ENCODE measurements around the gene LRRFIP1.

The LRRFIP1 gene

DNA sequence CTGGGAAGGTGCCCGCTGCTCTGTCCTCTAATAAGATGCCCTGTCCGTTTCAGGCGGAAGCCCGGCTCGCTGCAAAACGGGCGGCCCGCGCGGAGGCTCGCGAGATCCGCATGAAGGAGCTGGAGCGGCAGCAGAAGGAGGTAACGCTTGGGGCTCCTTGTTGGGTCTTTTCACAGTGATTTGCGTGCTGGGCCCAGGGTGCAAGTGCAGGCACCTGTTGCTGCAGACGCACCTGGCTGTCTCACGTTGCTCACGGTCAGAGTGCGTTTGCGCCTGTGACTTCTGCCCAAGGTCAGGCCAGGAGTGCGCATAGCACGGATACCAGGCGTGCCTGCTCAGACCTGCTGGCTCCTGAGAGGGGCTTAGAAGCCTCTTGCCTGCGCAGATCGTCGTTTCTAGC is 81.1 kb downstream of the LRRFIP1 start:
- DNase-seq: no peak

DNA sequence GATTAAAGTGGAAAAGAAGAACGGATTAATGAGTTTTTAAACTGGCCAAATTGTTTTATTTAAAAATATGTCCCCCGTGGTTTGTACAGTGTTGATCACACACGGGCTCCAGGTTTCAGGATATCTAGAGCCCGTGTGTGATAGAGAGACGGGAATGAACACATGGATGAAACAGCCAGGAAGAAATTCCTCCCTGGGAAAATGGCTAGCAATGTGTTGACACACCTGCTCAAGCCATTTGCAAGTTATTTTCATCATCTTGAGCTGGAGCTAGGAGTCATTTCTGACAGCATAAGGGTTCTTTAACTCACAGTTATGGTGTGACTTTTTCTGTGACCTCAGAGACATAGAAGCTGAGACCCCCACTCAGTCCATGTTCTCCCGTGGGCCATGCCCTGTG is 81.6 kb downstream of the LRRFIP1 start:
- no peak for DNase-seq

DNA sequence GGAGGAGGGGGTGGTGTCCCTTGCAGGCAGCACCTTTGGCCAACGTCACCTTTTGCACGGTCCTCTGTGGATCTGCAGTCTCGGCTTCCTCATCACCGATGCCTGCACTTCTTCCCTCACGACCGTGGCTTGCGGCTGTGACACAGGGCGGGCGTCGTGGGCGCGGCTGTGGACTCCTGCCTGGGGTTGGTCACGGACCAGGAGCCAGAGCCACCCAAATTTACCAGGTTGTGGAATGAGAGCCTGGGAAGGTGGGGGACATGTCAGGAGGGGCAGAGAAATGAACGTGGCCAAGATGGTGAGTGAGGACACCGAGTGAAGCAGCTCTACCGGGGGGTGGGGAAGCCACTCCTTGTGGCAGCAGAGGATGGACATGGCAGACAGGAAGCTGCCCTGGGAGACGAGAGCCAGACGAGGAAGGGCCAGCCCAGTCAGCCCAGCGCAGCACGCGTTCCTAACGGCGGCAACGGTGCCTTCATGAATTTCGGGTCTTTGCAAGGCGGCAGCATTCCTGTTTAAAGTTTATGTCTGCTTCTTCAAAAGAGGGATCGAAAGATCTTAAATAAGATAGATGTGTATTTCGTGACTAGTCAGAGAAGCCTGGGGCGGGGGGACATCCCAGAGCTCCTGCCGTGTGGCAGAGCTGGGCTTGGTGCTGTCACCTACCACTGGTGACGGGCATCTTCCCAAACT is 84.2 kb downstream of the LRRFIP1 start:
- no peak for DNase-seq

DNA sequence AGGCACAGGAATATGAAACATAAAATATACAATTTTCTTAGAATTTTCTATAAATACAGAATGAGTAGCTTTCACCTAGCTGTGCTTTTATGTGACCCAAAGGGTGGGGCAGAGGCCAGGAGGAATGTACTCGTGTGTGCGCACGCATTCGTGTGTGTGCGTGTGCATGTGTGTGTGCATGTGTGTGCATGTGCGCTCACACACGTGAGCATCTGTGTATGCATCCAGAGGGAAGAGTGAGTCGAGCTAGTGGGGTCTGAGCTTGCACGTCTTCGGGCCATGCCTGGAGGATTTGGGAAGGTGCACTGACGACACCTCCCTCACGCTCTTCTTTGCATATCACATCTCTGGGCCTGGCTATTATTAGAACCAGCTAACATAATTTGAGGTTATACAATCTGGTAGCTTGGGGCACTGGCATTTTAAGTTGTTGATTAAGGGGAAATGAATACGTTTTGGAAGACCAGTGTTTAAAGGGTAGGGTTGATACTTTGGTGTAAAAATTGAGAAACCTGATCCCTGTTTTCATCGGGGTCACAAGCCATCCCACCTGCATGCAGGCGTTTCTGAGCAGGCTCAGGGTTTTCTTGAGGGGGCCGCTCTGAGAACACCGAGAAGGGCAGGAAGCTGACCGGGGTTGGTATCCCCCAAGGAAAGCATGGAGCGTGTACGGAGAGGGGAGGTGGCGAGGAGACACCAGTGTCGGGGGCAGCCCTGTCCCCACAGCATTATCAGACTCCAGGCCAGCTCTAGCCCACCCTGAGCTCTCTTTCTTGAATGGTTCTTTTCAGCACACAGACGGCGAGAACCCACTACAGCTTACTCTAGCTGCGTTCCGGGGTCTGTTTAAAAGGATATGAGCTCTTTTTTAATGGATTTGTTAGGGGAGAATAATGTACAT is 85.3 kb downstream of the LRRFIP1 start:
- DNase-seq: no peak

DNA sequence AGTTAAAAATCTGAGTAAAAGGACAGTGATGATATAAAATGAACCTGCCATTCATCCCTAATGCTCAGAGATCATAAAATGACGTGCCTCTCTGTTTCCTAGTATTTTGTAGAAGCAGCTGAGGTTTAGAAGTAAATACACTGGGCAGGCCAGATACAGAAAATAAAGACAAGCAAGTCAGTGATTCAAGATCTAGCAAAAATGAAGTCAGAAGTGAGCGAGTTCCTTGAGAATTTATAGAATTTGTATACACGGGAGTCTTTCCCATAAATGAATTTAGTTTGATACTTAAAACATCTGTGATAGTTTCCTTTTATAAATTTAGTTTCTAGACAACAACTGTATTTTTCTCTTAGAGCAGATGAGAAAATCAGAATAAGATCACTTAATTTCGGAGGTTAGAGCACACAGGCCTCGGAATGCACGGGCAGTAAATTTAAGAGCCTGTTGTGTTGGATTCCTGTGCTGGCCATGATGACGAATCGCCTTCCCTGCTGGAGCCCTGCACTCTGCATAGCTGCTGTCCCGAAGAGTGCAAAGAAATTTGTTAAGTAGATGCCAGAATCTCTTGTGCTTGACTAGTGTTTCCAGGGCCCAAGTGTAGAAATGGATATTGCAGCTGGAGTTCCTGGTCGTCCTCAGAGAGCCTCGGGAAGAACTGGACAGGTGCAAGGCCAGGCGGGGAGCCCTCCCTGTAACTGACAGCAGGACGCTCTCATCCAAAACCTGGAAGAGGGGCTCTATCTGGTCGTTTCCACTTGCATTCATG is 87.5 kb downstream of the LRRFIP1 start:
- DNase-seq: no peak

DNA sequence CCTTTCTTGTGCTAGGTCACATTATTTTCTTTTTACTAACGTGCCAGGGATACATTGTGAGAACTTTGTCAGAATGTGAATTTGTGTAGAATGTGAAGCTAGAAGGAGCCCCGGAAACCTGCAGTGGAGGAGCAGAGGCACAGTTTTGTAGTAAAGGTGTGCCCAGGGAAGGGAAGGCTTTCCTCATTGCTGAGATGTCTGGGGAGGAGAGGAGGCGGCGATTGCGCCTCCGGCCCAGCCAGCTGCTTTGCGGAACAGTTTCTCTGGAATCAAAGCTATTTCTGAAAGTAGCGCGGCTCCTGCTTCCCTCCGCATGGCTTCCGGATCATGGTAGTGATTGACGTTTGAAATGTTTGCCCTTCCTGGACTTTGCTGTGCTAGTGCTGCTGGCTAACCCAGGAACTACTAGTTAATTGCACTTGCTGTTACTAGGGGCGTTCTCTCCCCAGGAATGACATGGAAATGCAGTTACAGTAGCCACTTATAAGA is 88.1 kb downstream of the LRRFIP1 start:
- no peak for DNase-seq

DNA sequence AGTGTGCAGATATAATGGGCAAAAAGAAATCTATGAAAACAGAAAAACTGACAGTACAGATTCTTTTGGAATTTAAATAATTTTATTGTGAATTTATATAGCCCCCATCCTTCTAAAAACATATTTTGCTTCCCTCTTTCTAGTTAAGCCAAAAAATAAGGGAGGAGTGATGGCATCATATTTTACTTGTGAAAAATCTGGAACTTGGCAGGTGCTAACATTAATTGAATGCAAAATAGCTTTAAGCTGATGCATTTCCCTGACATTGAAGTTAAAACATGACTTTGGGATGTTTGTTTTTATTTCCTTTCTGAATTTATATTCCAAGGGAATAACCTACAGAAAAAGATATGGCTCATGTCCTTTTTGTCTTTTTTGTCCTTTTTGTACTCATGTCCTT is 88.6 kb downstream of the LRRFIP1 start:
- no peak for DNase-seq

DNA sequence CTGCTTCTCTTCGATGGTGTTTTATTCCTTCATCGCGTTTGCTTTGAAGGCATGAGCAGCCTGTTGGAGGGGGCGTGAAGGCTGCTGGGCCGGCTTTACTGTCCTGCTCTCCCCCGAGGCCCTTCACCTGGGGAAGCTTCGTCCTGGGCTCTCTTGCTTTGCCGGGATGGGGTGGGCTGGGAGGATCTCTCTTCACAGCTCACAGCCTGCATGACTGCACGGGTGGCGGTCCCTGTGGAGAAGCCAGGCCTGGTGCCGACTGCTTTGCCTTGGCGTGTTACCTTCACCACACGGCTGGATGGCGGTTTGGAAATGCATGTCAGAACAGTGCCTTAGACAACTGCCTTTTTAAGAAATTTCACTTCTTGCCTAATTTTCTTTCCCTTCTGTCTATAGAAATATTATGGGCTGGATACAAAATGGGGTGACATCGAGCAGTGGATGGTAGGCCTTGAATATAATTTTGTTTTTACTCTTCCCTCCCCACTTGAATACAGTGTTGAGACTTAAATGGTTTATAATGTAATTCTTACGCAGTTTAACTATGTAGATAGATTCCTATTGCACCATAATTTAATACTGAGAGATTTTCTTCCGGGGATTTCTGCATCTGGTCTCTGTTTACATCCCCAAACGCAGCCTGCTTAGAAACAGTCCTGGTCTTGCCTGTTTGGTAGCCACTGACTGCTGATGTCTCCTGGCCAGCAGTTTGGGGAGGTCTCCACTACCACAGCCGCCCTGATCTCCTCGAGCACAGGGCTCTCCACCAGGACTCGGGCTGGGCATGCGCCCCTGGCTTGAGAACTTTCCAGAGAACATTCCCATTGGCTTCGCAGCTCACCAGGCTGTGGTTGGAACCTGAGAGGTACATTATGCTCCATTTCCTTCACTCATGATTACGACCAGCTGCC is 90.2 kb downstream of the LRRFIP1 start:
- no peak for DNase-seq

DNA sequence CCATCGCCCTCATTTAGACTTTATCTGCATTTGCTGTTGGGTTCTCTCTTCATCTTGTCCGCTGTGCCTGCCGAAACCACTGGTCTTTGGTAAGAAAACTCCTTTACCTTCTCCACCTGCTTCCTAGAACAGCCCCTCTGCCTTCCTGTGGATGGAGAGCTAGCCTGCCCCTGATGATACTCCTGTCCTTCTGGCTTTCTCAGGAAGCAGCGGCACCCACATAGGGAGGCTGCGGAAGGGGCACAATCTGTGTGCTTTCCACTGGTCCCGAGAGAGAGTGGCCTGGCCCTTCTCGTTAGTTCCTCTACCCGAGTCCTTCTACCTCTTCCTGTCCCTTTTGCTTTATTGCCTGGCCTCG is 90.9 kb downstream of the LRRFIP1 start:
- DNase-seq: no peak

DNA sequence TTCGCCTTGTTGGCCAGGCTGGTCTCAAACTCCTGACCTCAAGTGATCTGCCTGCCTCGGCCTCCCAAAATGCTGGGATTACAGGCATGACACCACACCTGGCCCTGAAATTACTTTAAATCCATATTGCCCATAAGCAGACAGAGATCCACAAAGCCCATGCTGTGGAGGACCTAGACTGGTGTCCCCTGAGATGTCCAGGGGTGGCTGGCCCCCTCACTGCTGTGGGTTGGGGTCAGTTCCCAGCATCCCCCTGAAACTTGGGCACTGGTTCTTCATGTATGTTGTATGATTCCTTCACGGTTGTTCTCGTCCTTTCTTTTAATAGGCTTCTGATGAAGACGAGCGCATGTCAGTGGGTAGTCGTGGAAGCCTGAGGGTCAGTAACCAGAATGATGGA is 93.1 kb downstream of the LRRFIP1 start:
- no peak for DNase-seq

DNA sequence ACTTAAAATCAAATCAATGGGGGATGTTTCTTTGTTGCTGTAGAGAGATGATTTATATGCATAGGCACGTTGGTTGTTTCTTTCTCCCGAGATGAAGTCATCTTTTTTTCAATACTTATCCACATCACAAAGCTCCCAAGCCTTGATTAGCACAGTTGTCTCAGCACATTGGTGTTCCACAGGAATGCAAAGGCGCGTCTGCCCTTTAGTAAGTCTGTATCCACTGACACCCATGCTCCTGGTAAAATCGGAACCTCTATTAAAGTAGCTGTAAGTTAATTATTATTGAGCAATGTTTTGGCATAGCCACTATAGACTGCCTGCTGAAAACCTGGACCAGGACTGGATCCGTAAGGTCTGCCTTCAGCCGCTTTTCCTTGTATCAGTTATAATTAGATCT is 93.6 kb downstream of the LRRFIP1 start:
- DNase-seq: no peak

DNA sequence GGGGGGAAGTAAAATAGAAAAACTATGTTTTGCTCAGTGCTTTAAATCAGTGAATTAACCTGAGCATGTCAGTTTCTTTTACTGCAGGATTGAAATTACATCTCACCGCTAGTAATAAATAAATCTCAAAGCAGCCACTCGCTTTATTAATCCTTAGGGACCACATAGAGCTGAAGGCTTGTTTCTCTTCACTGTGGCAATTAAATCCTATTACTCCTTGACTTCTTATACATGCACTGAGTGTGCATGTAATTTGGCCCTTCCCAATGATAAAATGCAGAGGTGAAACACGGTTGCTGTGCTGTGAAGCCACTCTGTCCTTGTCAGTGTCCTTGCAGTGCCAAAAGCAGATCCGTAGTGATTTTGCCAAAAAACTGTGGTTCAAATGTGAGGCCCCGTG is 94.1 kb downstream of the LRRFIP1 start:
- DNase-seq: no peak

DNA sequence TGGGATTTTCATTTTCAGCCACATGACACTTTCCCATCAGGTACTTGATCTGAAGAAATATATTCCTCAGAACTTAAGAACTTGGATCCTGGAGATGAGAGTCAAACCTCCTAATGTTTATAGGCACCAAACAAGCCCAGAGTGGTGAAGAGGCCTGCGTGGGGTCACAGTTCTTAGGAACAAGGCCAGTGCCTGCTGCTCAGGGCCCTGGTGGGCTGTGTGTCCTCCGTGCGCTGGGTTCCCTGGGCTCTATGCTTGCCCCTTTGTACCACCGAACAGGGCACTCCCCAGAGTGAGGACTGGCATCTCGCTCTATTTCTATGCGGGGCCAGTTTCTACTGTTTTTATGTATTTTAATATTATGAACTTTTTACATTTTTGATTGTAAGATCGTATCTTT is 95.2 kb downstream of the LRRFIP1 start:
- DNase-seq: no peak

DNA sequence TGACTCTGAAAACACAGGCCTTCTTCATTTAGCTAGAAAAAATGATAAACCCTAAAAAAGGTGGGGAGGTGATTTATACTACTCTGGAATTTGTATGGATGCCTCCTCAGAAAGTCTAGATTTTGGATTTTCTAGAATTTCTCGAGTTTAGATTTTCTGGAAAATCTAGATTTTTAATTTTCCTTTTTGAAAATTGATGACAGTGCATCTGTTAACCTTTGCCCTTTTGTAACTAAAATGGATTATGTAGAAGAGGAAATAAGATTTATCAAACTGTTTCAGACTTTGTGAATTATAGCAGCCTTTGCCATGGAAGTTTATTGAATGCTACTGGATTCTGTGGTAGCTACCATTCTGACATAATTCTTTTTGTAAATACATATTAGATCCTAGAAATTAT is 95.6 kb downstream of the LRRFIP1 start:
- no peak for DNase-seq

DNA sequence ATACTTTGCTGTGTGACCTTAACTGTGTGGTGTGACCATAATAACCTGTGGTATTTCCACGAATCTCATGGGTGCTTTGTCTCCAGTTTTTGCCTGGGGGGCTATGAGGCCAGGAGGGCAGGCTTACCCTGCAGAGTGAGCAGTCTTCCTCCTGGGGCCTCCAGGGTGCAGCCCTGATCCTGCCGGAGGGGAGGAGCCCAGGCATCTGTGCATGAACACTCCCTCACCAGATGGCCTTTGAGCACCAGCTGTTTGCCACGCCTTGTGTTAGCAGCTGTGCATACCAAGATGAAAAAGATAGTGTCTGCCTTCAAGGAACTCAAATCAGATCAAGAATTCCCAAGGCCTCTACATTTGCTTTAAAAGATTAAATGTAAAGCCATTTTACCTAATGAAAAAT is 96.2 kb downstream of the LRRFIP1 start:
- no peak for DNase-seq

DNA sequence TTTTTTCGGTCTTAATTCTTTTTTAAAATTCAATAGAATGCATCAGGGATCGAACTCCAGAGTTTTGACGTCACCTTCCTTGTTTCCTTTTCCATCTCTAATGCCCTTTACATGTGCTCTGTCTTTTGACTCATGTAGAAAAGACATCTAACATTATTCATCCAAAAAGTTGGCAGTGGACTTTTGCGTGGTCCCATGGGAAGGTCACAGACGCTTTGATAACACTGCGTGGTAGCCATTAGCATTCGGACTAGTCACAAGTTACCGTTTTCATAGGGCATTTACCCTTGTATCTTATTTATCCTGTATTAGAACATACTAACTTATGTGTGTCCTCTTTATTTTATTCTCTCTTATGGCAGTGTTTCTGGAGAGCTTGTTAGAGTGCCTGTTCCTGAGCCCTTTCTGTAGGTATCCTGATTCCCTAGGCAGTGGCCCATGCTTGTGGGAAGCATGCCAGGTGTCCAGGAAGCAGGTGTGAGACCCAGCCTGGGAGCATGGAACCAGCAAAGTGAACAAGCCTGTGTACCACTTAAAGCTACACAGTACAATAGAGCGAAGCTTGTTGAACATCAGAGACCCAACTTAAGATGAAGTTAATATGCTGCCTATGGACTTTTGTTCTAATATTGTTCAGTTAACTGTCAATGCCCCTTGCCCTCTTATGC is 97.6 kb downstream of the LRRFIP1 start:
- DNase-seq: no peak

DNA sequence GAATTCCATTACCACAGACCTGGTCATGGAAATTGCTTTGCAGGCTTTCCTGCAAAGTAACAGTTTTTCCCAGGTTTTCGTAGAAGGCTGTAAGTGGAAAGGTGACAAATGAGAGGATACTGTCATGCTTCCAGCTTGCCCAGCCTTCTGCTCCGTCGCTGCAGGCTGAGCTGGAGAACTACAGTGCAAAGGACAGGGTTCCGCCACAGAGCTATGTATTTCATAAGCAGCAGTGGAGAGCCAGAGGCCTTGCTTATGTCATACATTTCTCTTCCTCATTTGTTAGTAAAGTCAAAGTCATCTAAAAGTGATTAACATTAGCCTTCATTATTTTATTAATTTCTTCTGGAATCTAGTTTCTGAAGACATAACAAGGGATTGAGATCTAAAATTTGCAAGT is 98.3 kb downstream of the LRRFIP1 start:
- DNase-seq: no peak

DNA sequence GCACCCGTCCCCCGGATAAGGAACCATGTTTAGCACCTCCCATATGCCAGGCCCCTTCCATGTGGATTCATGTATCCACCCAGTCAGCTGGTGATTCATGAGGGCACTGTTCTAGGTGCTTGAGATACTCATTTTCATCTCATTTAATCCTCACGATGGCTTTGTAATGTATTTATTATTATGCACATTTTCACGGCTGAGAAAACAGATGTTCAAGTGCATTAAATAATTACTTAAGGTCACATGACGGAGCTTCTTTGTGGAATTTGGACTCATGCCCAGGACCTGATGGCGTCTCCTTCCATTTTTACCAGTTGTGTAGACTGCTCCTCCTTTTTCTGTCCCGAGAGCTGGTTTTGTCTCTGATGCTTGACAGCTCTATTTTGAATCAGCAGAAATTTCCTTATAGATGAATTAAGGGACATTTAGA is 99.0 kb downstream of the LRRFIP1 start:
- DNase-seq: no peak

DNA sequence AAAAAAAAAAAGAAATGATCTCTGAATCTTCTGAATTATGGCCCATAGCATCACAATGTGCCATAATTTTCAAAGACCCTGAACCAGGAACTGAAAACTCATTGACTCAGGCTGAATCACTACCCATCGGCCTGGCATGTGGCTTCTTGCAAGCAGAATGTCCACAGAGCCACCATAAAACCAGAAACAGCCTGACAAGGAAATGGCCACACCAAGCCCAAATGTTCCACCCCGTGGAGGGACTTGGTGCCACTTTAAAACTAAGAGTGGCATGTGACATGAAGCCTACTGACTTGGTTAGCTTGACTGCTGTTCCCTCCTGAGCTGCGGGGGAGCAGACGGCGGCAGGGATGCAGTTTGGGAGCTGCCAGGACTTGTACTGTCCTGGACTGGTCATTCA is 100.0 kb downstream of the LRRFIP1 start:
- no peak for DNase-seq

DNA sequence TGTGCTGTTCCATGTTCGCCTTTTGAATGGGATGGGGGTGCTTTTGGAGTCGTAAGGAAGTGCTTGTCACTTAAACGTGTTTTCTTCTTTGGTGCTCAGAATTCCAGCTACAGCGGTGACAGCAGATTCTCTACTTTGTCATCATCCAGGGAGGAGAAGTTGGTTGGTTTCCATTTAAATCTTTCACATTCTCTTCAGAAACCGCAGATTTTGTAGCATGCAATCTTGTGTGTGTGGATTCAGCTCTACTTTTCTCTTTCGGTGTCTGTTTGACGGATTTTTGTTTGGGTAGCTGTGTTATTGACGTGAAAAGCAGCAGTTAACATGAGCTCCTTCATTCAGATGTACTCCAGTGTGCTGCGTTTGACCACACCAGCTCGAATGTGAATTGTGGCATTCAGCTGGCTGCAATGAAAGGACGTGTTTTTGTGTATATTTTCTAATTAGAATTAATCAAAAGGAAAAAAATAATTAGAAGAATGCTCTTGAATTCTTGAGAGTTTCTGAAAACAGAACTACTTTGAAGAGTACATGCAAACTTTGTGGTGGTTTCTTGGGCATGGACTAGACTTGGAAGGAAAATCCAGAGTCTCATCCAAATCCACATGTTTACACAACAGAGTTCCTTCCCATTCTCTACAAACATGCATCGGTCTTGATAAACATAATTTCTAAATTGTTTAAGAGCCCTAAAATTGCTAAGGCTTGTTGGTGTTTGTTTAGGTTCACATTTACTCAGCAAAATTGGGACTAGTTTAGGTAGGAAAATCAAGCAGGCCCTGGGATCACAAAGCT is 102.5 kb downstream of the LRRFIP1 start:
- no peak for DNase-seq

DNA sequence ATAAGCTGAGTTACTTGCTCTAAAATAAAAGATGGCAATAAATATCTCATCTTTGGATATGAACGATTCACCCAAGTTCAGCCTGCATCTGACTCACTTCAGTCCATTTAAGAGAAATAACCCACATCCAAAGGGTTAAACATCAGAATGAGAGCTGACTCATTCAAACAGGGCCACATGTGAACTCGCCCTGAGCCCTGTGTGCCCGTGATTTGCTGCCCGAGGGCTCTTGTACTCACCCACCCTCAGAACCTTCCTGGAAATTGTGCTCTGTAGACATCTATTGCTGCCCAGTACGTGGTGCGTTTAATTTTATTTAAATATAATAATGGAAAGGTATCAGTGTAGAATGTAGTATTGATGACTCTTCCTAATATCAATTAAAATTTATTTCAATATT is 104.3 kb downstream of the LRRFIP1 start:
- no peak for DNase-seq
